IMR-90 (cell line): ENCODE results near the gene WWC2.

Experiments
- MAFK ChIP-seq: IDR thresholded peaks from 2 replicates; pipeline ENCODE4 v1.6.1; 2012; ENCODE audit warnings: low read depth, low read length, improper control_type of control experiment
- MAZ ChIP-seq: IDR thresholded peaks from 2 replicates; pipeline ENCODE4 v1.6.1; 2012; ENCODE audit warnings: low read depth, mild to moderate bottlenecking, low read length, improper control_type of control experiment, moderate library complexity, borderline replicate concordance
- MXI1 ChIP-seq: IDR thresholded peaks from 2 replicates; pipeline ENCODE4 v1.6.1; 2012; ENCODE audit warnings: low read depth, mild to moderate bottlenecking, low read length, moderate library complexity, borderline replicate concordance
- POLR2A ChIP-seq: IDR thresholded peaks from 2 replicates; pipeline ENCODE4 v1.6.1; 2012; ENCODE audit warnings: mild to moderate bottlenecking, low read depth, low read length
- RAD21 ChIP-seq: IDR thresholded peaks from 2 replicates; pipeline ENCODE4 v1.6.1; 2012; ENCODE audit warnings: low read length, improper control_type of control experiment
- RCOR1 ChIP-seq: IDR thresholded peaks from 2 replicates; pipeline ENCODE4 v1.6.1; 2012; ENCODE audit warnings: mild to moderate bottlenecking, low read length, improper control_type of control experiment; ENCODE audit not compliant: insufficient replicate concordance
- RFX5 ChIP-seq: IDR thresholded peaks from 2 replicates; pipeline ENCODE4 v1.8.0; 2012; ENCODE audit warnings: low read depth, mild to moderate bottlenecking, low read length, moderate library complexity
- TF ChIP-seq, protein P1 (sequence below): conservative IDR thresholded peaks from 2 replicates; pipeline ENCODE4 v1.5.1; 2012; ENCODE audit warnings: mild to moderate bottlenecking, low read depth, low read length, improper control_type of control experiment

DNA sequence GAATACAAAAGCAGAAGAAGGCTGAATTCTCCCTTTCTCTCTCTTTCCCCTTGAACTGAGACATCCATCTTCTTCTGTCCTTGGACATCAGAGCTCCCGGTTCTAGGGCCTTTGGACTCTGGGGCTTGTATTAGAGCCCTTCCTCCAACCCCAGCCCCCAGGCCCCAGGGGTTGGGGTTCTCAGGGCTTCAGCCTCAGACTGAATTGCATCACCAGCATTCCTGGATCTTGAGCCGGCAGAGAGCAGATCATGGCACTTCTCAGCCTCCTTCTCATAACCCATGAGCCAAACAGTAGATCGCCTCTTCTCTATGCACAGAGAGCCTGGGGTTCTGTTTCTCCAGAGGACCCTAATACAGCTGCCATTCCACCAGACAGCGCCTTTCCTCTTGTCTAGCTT is 248.5 kb downstream of the WWC2 start:
- peak; percentile 23; the same call in 1 of the 2 replicates for TF ChIP-seq MAZ
- TF ChIP-seq, protein P1, sequence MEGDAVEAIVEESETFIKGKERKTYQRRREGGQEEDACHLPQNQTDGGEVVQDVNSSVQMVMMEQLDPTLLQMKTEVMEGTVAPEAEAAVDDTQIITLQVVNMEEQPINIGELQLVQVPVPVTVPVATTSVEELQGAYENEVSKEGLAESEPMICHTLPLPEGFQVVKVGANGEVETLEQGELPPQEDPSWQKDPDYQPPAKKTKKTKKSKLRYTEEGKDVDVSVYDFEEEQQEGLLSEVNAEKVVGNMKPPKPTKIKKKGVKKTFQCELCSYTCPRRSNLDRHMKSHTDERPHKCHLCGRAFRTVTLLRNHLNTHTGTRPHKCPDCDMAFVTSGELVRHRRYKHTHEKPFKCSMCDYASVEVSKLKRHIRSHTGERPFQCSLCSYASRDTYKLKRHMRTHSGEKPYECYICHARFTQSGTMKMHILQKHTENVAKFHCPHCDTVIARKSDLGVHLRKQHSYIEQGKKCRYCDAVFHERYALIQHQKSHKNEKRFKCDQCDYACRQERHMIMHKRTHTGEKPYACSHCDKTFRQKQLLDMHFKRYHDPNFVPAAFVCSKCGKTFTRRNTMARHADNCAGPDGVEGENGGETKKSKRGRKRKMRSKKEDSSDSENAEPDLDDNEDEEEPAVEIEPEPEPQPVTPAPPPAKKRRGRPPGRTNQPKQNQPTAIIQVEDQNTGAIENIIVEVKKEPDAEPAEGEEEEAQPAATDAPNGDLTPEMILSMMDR = no peak
- TF ChIP-seq RAD21 = no peak
- no peak for TF ChIP-seq POLR2A
- no peak for TF ChIP-seq MXI1
- TF ChIP-seq MAFK = no peak
- TF ChIP-seq RFX5 = no peak
- TF ChIP-seq RCOR1 = no peak
